ENCODE data around the gene MYRIP. TPM values are rescaled to one million over a fixed set of nuclear protein-coding genes. Genes with fewer than 3 reads are reported as not detected.

Gene MYRIP
- polyA plus RNA-seq, 3 donors = not detected

DNA sequence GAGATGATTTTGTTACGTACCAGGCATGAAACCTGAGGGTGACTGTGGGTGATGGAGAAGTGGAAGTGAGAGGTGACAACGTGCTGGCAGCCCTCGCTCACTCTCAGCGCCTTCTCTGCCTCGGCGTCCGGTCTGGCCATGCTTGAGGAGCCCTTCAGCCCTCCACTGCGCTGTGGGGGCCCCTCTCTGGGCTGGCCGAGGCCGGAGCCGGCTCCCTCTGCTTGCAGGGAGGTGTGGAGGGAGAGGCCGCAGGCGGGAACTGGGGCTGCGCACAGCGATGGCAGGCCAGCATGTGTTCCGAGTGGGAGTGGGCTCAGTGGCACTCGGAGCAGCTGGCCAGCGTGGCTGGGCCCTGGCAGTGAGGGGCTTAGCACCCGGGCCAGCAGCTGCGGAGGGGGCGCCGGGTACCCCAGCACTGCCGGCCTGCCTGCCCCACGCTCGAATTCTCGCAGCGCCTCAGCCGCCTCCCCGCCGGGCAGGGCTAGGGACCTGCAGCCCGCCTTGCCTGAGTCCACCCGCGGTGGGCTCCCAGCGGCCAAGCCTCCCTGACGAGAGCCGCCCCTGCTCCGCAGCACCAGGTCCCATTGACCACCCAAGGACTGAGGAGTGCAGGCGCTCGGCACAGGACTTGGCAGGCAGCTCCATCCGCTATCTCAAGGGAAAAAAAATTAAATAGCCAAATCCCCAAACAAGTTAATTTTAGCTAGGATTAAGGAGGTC lies 29.7 kb upstream of the MYRIP start:
- 96% methylated on average over 39 of the region's 40 CpGs for WGBS (ENCODE audit: insufficient coverage)
- no peak for DNase-seq
- Mint-ChIP-seq H3K36me3 (no peaks in the 10 kb centered on the region), H3K27ac (peak overlapping the region in 1 of 7 donors; percentile 5), H3K27me3 (ENCODE audit: low read depth in 3 of 3) (peaks cover 0 to 6% (median 3%) of the 10 kb centered on the region in 3 donors), H3K4me3 (no peak overlapping the region), H3K9me3 (peaks cover 0 to 16% (median 9%) of the 10 kb centered on the region in 7 donors), H3K4me1 (no peaks in the 10 kb centered on the region)
- H3K9me3 ChIP-seq (replicated peaks in 1 of 2; ENCODE audit: control insufficient read depth in 1 of 2, insufficient read depth in 1 of 2, low read length in 2 of 2) = no peaks in the 10 kb centered on the region
- no peaks in the 10 kb centered on the region for H3K4me1 ChIP-seq (ENCODE audit: control insufficient read depth in 1 of 2, insufficient read depth in 2 of 2, low read length in 2 of 2)
- no peaks in the 10 kb centered on the region for H3K36me3 ChIP-seq (replicated peaks in 1 of 2; ENCODE audit: control insufficient read depth in 1 of 2, insufficient read depth in 2 of 2, low read length in 2 of 2)
- intact Hi-C loops (cut with micrococcal nuclease) = no loop called here
- no peaks in the 10 kb centered on the region for H4K20me1 ChIP-seq (ENCODE audit: insufficient read depth, low read length)
- TF ChIP-seq, protein P1, sequence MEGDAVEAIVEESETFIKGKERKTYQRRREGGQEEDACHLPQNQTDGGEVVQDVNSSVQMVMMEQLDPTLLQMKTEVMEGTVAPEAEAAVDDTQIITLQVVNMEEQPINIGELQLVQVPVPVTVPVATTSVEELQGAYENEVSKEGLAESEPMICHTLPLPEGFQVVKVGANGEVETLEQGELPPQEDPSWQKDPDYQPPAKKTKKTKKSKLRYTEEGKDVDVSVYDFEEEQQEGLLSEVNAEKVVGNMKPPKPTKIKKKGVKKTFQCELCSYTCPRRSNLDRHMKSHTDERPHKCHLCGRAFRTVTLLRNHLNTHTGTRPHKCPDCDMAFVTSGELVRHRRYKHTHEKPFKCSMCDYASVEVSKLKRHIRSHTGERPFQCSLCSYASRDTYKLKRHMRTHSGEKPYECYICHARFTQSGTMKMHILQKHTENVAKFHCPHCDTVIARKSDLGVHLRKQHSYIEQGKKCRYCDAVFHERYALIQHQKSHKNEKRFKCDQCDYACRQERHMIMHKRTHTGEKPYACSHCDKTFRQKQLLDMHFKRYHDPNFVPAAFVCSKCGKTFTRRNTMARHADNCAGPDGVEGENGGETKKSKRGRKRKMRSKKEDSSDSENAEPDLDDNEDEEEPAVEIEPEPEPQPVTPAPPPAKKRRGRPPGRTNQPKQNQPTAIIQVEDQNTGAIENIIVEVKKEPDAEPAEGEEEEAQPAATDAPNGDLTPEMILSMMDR (IDR thresholded peaks at IDR 0.05) = no peak
- H3K27ac ChIP-seq (ENCODE audit: low read depth in 1 of 2, low read length in 2 of 2) = no peak overlapping the region
- no peaks in the 10 kb centered on the region for H3K27me3 ChIP-seq (ENCODE audit: control insufficient read depth in 2 of 2, insufficient read depth in 2 of 2, low read length in 2 of 2)
- H2AFZ ChIP-seq (ENCODE audit: insufficient read depth, low read depth, low read length, poor library complexity, severe bottlenecking) = no peak overlapping the region
- no peak overlapping the region for H3K4me3 ChIP-seq (replicated peaks in 1 of 3; ENCODE audit: low read depth in 2 of 3, low read length in 3 of 3)
- no peak overlapping the region for H3K4me2 ChIP-seq (replicated peaks; ENCODE audit: extremely low read depth, low read length, poor library complexity, severe bottlenecking)
- H3K79me2 ChIP-seq (ENCODE audit: insufficient read depth, low read length) = no peaks in the 10 kb centered on the region
- H3K9ac ChIP-seq (ENCODE audit: insufficient read depth, low read length, poor library complexity, severe bottlenecking) = no peak overlapping the region

DNA sequence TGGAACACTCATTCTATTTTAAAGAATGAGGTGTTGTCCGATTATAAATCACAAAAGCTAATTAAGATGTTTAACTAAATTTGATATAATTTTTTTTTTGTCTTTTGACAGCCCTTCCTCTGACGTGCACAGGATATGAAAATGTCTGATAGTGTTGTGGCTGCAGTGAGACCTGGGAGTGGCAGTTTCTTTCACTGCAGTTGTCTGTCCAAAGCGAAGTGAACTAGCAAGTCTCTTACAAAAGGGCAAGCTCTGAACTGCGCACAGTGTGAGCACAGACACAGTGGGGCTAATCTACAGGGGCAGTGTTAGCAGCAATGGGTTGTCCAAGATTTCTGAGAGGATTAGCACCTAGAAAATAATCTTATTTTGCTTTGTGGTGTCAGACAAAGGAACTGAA lies 29.1 kb upstream of the MYRIP start:
- Histone ChIP-seq H3K9me3 (replicated peaks in 1 of 2; ENCODE audit: control insufficient read depth in 1 of 2, insufficient read depth in 1 of 2, low read length in 2 of 2) (no peaks in the 10 kb centered on the region), H3K9ac (ENCODE audit: insufficient read depth, low read length, poor library complexity, severe bottlenecking) (no peak overlapping the region), H3K79me2 (ENCODE audit: insufficient read depth, low read length) (no peaks in the 10 kb centered on the region), H3K27me3 (ENCODE audit: control insufficient read depth in 2 of 2, insufficient read depth in 2 of 2, low read length in 2 of 2) (no peaks in the 10 kb centered on the region), H3K4me2 (replicated peaks; ENCODE audit: extremely low read depth, low read length, poor library complexity, severe bottlenecking) (no peak overlapping the region), H3K36me3 (replicated peaks in 1 of 2; ENCODE audit: control insufficient read depth in 1 of 2, insufficient read depth in 2 of 2, low read length in 2 of 2) (no peaks in the 10 kb centered on the region), H2AFZ (ENCODE audit: insufficient read depth, low read depth, low read length, poor library complexity, severe bottlenecking) (no peak overlapping the region), H3K4me3 (replicated peaks in 1 of 3; ENCODE audit: low read depth in 2 of 3, low read length in 3 of 3) (no peak overlapping the region), H4K20me1 (ENCODE audit: insufficient read depth, low read length) (no peaks in the 10 kb centered on the region), H3K4me1 (ENCODE audit: control insufficient read depth in 1 of 2, insufficient read depth in 2 of 2, low read length in 2 of 2) (no peaks in the 10 kb centered on the region), H3K27ac (ENCODE audit: low read depth in 1 of 2, low read length in 2 of 2) (no peak overlapping the region)
- Mint-ChIP-seq H3K27me3 (ENCODE audit: low read depth in 3 of 3) (peaks cover 0 to 6% (median 3%) of the 10 kb centered on the region in 3 donors), H3K27ac (no peak overlapping the region), H3K4me1 (no peaks in the 10 kb centered on the region), H3K36me3 (no peaks in the 10 kb centered on the region), H3K9me3 (peaks cover 0 to 16% (median 9%) of the 10 kb centered on the region in 7 donors), H3K4me3 (no peak overlapping the region)
- TF ChIP-seq, protein P1 (IDR thresholded peaks at IDR 0.05) = no peak
- 79% methylated on average over 3 of the region's 4 CpGs for WGBS (ENCODE audit: insufficient coverage)
- intact Hi-C loops (cut with micrococcal nuclease) = no loop called here
- no peak for DNase-seq
